HG02798 (cell line): ENCODE measurements around the gene ADPGK.
"Not testable (repeated sequence)": the region's sequence is repeated elsewhere in the genome, so short reads cannot be mapped to it uniquely, and the experiment has no call there.

Experiments
- ATAC-seq: cut with Tn5 transposase; IDR thresholded peaks from one replicate; pipeline ENCODE4 v1.9.1; 2021; ENCODE audit warnings: mild to moderate bottlenecking; ENCODE audit not compliant: unreplicated experiment, poor library complexity

The ADPGK gene

DNA sequence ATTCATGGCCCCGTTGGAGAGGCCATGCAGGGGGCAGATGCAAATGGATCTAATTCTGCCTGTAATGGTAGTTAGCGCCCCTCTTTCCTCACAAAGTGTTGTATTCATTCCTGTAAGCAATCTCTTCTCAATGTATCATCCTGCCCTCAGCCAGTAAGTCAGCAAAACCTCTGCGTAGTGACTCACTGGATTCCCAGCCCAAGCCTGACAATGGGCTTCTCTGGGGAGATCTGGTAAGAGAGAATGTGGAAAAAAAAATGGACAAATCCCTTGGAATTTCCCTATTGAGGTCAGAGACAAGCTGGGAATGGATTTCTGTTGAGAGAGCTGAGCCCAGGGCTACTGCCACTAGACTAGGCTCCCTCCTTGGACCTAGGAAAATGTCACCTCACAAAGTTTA lies 25.4 kb downstream of the ADPGK start:
- ATAC-seq: no peak

DNA sequence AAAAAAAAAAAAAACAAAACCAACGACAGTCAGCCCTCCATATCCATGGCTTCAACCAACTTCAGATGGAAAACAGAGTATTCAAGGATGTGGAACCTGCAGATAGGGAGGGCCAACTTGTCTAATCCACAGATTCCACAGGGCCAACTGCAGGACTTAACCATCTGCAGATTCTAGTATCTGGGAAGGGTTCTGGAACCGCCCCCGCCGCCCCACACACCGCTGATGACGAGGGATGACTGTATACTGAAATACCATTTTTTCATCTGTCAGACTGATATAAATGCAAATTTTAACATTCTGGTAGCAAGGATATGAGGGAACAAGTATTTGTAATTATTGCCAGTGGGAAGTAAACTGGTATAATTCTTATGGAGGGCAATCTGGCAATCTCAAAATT lies 29.5 kb downstream of the ADPGK start:
- no peak for ATAC-seq

DNA sequence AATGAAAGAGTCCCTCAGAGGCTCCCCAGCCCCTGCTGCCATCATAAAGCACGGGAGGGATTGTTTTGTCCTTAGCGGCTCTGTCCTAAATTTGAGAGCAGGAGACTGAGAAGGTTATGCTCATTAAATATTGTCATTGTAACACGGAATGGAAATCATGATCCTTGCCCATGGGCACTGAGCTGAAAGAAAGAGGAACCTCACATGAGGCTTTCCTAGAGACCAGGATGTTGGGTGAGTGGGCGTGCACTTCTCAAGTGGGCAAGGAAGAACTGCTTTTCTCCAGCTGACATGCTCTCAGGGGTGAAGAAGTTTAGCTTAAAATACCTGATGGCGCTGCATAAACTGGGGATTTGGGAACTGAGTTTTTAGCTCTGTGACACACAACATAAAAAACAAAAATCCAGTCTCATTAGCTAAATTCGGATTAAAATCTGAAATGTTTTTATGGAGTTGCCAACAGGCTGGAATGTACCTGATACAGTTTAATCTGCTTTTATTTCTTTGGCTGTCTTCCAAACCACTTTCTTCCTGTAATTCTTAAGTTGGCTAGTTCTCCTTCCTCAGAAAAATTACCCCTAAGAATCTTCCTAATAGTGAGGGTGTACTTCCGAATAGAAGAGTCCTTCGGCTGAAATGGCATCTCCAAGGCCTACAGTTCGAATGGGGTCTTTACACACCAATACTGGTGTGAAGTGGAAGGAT lies 31.7 kb downstream of the ADPGK start:
- no peak for ATAC-seq

DNA sequence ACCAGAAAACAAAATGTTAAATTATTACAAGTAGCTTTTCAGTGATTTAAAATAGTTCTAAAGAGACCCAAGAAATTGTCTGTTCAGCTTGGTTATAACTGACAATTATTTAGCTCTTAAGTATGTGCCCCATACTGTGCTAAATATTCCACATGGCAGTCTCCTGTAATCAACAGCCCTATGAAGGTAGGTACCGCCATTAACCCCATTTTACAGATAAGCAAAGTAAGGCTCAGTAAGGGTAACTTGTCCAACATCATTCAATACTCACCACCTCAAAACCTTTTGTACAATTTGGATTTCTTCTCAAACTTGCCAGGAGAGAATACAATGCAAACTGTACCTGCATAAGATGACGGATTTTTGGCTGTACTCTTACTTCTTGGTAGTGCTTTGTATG lies 33.9 kb downstream of the ADPGK start:
- no peak for ATAC-seq

DNA sequence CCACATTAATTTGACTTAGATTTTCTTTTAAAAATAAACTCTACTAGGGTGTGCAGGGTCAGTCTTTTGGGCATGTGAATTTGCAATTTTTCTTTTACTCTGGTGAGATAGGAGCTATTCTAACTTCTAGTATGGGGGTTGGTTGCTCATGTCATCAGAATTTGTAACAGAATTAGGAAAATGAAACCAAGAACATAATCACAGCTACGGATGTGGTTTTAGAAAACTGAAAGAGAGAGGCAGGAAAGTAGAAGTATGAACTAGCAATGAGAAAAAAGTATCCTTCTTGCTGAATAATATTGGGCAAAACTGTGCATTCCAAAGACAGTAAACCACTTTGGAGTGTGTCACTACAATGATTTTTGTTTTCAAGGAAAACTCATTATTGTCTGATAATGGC lies 43.3 kb downstream of the ADPGK start:
- ATAC-seq: peak; percentile 71

DNA sequence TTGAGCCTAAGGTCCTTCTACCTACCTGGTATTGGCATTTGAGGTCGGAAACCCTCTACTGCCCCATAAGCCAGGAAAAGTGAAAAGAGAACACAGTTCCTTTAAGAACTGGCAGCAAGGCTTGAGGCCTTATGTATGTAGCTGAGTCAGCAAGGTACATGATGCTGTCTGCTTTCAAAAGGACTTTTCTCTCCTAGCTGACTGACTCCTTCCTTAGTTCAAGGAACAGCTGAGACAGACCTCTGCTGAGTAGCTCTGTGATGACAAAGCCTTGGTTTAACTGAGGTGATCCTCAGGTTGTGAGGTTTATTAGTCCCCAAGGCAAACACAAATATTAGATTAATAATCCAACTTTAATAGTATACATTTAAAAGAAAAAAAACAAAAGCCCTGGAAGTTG lies 45.8 kb downstream of the ADPGK start:
- no peak for ATAC-seq

DNA sequence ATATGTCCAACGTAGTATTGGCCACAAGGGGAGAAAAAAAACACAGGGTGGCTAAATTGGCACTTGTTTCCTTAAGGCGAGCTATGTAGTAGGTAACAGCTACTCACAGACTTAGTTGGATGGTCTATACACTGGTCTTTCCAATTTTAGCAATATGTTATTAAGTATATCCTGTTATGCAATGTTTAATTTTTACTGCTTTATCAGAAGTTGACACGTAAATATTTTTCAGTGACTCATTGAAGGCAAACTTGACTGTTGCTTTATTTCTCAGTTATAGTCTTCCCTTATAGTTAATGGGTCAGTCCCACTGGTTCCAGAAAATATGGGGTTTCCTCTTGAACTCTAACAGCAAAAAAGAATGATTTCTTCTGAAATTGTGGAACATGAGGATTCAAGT lies 46.5 kb downstream of the ADPGK start:
- ATAC-seq: no peak

DNA sequence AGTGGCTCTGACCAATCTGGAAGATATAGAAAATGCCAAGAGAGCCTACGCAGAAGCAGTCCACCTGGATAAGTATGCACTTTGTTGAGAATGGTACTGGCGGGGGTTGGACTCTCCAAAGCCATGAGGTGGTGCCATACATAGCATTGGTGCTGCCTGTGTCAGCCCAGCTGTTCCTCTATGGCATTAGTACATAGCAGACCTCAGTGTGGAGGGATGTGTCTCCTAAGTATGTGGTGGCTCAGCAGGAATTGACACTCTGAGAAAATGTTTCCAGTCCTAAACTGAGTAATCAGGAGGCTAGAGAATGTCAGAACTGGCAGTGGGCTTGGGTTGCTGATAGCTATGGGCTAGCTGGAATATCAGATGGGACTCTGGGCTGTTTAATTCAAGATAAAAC lies 48.4 kb downstream of the ADPGK start:
- ATAC-seq: no peak

DNA sequence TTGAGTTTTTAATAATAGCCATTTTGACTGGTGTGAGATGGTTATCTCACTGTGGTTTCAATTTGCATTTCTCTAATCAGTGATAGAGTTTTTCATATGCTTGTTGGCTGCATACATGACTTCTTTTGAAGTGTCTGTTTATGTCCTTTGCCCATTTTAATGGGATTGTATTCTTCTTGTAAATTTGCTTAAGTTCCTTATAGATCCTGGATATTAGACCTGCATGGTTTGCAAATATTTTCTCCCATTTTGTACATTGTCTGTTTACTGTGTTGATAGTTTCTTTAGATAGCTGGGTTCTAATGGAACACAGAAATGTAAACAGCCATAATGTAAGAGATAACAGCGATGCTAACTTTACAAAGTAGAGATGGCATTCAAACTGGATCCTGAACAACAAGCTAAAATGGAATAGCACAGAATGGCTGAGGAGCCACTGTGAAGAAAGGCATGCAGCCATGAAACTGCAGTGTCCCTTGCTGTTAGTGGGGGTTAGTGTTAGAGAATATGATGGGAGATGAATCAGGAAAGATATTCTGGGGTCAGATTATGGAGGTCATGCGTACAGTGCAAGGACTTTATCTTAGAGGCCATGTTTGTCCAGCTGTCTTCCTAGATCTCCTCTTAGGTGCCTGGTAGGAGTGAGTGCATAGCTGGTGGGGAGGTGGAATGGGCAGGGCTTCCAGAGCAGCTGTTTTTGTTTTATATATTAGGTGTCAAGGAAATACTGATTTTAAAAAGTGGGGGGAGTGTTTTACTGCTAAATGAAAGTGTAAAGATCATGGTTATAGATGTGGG lies 49.4 kb downstream of the ADPGK start:
- ATAC-seq: no peak

DNA sequence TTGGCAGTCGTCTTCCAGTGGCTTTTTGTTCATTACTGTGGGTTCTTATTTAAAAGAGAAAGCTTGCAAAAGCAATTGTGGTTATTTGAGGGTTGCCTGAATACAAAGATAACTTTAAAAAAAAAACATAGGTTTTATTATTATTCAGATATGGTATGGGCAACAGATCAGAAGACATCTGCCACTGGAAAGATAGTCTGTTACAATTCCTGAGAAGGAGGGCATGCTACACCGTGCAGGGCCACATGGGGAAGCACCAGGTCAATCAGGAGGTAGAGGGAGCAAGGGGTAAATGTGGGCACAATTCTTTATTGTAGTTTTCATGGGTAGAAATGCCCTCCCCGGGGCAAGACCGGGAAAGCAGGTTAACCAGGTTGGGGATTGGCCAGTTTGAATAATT lies 51.0 kb downstream of the ADPGK start:
- ATAC-seq: no peak

DNA sequence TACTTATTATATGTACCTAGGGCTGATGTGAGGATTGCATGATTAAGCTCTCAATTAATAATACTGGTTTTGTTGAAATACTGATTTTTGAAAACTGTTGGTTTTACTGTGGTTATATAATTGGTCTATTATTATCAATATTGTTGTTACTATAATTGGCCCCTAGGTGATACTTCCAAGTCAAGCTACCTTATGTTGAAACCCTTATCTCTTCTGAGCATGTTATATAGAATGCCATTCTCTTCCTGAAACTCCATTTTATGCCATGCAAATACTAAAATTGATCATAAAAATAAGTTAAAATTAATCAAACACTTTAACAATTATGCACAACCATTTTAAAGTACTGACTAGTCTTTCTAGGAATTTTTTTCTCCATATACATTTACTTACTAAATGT lies 51.5 kb downstream of the ADPGK start:
- ATAC-seq: no peak

DNA sequence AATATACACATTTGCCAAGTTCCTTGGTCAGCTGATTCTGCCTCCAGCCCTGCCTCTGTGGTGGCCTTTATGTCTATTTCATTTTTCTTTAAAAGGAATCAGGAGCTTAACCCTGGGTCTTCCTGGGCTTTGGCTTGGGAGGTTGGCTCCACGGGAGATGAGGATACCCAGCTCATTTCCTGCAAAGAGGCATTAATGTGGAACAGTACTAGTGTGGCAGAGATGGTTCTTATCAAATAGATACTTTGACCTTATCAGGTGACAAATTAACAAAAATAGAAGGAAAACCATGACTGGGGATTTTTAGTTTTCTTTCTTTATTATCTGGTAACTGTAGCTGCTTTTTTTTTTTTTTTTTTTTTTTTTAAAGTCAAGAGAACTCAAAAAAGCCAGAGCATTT lies 54.7 kb downstream of the ADPGK start:
- ATAC-seq: no peak

DNA sequence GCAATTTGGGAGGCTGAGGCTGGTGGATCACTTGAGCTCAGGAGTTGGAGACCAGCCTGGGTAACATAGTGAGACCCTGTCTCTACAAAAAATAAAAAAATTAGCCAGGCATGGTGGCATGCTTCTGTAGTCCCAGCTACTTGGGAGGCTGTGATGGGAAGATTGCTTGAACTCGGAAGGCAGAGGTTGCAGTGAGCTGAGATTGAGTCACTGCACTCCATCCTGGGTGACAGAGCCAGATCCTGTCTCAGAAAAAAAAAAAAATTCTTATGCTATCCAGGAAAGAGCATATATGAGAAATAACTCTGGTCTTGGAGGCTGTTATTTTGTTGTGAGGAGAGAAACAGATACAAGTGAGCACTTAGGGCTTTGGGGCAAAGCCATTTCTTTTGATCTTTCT lies 55.3 kb downstream of the ADPGK start:
- ATAC-seq: not testable (repeated sequence)

DNA sequence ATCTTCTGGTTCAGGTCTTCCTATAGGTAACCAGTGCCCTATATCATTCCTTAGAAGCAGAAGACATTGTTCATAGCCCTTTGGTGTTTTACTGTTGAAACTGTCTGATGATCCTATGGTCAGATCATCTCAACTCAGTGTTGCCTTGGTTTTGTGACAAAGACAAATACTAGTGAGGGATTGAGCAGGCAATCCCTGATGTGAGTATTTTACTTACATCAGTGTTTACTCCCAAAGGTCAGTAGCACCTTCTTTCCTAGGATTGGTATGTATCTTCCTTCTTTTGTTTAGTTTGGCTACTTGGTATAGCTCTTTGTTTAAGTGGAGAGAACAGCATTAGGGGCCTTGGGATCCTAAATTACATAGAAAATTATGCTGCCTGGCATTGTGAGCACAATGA lies 56.4 kb downstream of the ADPGK start:
- no peak for ATAC-seq

DNA sequence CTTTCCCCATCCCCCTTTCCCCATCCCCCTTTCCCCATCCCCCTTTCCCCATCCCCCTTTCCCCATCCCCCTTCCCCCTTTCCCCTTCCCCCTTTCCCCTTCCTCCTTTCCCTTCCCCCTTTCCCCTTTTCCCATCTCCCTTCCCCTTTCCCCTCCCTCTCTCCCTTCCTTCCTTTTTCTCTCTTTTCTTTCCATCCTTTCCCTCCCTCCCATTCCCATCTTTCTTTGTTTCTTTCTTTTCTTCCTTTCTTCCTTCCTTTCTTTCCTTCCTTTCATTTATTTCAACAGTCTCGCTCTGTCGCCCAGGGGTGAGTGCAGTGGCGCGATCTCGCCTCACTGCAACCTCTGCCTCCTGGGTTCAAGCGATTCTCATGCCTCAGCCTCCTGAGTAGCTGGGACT lies 57.7 kb downstream of the ADPGK start:
- not testable (repeated sequence) for ATAC-seq

DNA sequence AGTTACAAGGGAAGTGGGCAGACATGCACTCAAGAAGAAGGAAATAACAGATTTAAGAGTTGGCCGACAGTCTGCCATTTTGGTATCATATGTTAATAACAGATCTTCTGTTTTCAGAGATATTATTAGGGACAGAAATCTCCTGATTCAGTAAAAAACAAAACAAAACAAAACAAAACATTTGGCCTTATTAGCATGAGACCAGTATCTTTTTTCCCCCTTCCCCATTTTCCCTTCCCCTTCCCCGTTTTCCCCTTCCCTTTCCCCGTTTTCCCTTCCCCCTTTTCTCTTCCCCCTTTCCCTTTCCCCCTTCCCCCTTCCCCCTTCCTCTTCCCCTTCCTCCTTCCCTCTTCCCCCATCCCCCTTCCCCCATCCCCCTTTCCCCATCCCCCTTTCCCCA lies 58.1 kb downstream of the ADPGK start:
- ATAC-seq: no peak

DNA sequence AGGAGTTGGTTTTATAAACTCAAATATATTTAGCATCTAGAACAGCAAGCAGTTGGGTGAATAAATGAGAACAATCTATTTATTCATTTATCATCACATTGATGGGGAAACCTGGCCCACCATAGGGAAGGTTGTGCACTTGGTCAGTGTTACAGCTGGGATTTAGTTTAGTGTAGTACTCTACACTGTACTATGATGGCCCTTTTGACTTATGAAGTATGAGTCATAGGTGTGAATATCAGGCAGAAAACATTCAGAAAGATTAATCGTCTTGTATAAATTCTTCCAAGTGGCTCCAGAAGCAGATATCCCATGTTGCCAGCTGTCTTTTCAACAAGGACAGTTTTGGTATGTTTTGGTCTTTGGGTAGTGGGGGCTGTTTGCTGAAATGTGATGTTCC lies 59.5 kb downstream of the ADPGK start:
- no peak for ATAC-seq

DNA sequence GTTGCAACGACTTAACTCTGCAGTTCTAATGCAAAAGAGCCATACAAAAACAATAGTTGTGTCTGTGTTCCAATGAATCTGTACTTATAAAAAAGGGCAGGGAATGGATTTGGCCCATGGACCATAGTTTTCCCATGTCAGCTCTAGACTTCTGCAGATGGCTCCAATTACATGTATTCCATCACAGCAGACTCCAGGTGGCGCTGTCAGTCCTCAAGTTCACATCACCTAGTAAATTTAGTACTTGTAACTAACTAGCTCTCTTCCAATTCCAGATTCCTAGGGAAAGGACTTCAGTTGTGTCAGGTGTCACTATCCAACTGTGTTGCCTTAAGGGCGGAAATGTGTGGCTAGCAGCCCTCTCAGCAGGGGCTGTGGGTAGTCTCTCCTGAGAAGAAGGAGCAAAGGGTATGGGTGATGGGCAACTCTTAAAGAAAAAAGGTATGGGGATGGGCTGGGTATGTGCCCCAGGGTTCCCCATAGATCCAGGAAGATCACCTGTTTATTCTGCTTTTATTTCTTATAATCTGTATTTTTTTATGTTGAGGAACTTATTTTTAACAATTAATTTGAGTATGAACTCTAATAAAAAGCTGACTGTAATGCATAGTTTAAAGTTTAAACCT lies 61.4 kb downstream of the ADPGK start:
- ATAC-seq: no peak

DNA sequence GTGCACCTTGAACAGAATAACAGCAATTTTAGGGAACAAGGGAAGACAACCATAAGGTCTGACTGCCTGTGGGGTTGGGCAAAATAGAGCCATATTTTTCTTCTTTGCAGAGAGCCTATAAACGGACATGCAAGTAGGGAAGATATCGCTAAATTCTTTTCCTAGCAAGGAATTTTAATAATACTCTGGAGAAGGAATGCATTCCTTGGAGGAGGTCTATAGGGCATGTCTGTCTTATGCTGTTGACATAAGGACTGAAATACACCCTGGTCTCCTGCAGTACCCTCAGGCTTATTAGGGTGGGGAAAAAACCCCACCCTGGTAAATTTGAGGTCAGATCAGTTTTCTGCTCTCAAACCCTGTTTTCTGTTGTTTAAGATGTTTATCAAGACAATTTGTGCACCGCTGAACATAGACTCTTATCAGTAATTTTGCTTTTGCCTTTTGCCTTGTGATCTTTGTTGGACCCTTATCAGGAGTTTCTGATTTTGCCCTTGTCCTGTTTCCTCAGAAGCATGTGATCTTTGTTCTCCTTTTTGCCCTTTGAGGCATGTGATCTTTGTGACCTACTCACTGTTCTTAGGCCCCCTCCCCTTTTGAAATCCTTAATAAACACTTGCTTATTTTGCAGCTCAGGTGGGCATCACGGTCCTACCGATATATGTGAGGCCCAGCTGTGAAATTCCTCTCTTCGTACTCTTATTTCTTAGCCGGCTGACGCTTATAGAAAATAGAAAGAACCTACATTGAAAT lies 74.8 kb downstream of the ADPGK start:
- ATAC-seq: not testable (repeated sequence)

DNA sequence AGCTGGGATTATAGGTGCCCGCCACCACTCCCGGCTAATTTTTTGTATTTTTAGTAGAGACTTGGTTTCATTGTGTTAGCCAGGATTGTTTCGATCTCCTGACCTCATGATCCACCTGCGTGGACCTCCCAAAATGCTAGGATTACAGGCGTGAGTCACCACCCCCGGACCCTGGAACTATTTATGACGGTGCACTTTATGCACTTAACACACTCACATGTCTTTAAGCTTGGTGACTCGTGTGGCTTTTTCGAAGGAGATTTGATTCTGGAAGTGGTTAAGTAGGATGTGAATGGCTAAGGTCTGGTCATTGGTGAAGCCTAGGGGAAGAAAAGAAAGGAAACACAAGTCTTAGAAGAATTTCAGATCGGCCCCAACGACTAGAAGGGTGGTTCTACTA lies 77.3 kb downstream of the ADPGK start:
- ATAC-seq: no peak
